ENCODE measurements around the gene CDK11B.
"Not testable (repeated sequence)": the region's sequence is repeated elsewhere in the genome, so short reads cannot be mapped to it uniquely, and the experiment has no call there.

- TF ChIP-seq CTCF, POLR2A (IDR thresholded peaks at IDR 0.05): not testable (repeated sequence)
These were observed 45.6 kb upstream of the CDK11B start for GRCh38 chr1:1704284-1704957.
